Immature natural killer cell (primary cell): ENCODE data around the gene CFAP251. TPM values are rescaled to one million over a fixed set of nuclear protein-coding genes. Genes with fewer than 3 reads are reported as not detected.
"Not testable (repeated sequence)": the region's sequence is repeated elsewhere in the genome, so short reads cannot be mapped to it uniquely, and the experiment has no call there.

Experiments
- DNase-seq, 3 donors: peaks; one replicate each; pipeline ENCODE4 v3.0.0; 2022; ENCODE audit warnings: mixed read lengths in 1 of 3
- H3K27ac Mint-ChIP-seq, 6 donors: one replicate each; pipeline ENCODE4 v1.8.0; 2020; ENCODE audit warnings: mixed read lengths in 6 of 6, mild to moderate bottlenecking in 5 of 6, inconsistent platforms in 4 of 6, moderate library complexity in 3 of 6
- H3K27me3 Mint-ChIP-seq, 3 donors: one replicate each; pipeline ENCODE4 v1.8.0; 2020 to 2021; ENCODE audit warnings: low read depth in 3 of 3, mild to moderate bottlenecking in 3 of 3, mixed read lengths in 3 of 3, moderate library complexity in 3 of 3, inconsistent platforms in 1 of 3
- H3K36me3 Mint-ChIP-seq, 3 donors: one replicate each; pipeline ENCODE4 v1.8.0; 2020; ENCODE audit warnings: mixed read lengths in 3 of 3, inconsistent platforms in 2 of 3, mild to moderate bottlenecking in 2 of 3
- H3K4me1 Mint-ChIP-seq, 2 donors: one replicate each; pipeline ENCODE4 v1.8.0; 2020; ENCODE audit warnings: inconsistent platforms in 2 of 2, mild to moderate bottlenecking in 2 of 2, mixed read lengths in 2 of 2, moderate library complexity in 1 of 2
- H3K4me3 Mint-ChIP-seq, 5 donors: one replicate each; pipeline ENCODE4 v1.8.0; 2020; ENCODE audit warnings: mild to moderate bottlenecking in 5 of 5, mixed read lengths in 5 of 5, inconsistent platforms in 3 of 5, moderate library complexity in 3 of 5
- H3K9me3 Mint-ChIP-seq, 6 donors: one replicate each; pipeline ENCODE4 v1.8.0; 2020; ENCODE audit warnings: mild to moderate bottlenecking in 6 of 6, mixed read lengths in 6 of 6, inconsistent platforms in 4 of 6, moderate library complexity in 3 of 6
- polyA plus RNA-seq, 3 donors: library from polyadenylated mRNA; unstranded; fragments of 300-500 nt; fragmentation: Illumina TruSeq; gene quantifications; one replicate each; pipeline ENCODE4 v1.2.3, GENCODE V29; 2021

The CFAP251 gene
- polyA plus RNA-seq, 3 donors from 2014 or later = 0.04 TPM; not detected in 2

- no peak overlapping the region for H3K27ac Mint-ChIP-seq
- no peaks in the 10 kb centered on the region for H3K4me1 Mint-ChIP-seq
- H3K27me3 Mint-ChIP-seq = peaks cover 0 to 8% (median 0%) of the 10 kb centered on the region in 3 donors
- no peak for DNase-seq
- H3K4me3 Mint-ChIP-seq = no peak overlapping the region
- H3K36me3 Mint-ChIP-seq = no peaks in the 10 kb centered on the region
- no peaks in the 10 kb centered on the region for H3K9me3 Mint-ChIP-seq
These were observed 62.5 kb downstream of the CFAP251 start for GRCh38 chr12:121980892-121981272.

- no peak for DNase-seq
- Mint-ChIP-seq H3K27me3 (peaks cover 0 to 5% (median 0%) of the 10 kb centered on the region in 3 donors), H3K27ac (no peak overlapping the region), H3K9me3 (no peaks in the 10 kb centered on the region), H3K4me1 (no peaks in the 10 kb centered on the region), H3K4me3 (no peak overlapping the region), H3K36me3 (no peaks in the 10 kb centered on the region)
These were observed 63.1 kb downstream of the CFAP251 start for GRCh38 chr12:121981456-121981855.

GRCh38 chr12:121982950-121983349 lies 64.6 kb downstream of the CFAP251 start:
- Mint-ChIP-seq H3K4me1 (no peaks in the 10 kb centered on the region), H3K4me3 (no peak overlapping the region), H3K9me3 (no peaks in the 10 kb centered on the region), H3K27me3 (peaks cover 0 to 3% (median 0%) of the 10 kb centered on the region in 3 donors), H3K27ac (no peak overlapping the region), H3K36me3 (no peaks in the 10 kb centered on the region)
- DNase-seq = no peak

GRCh38 chr12:121983536-121984210 lies 65.3 kb downstream of the CFAP251 start:
- no peak overlapping the region for H3K4me3 Mint-ChIP-seq
- H3K9me3 Mint-ChIP-seq = no peaks in the 10 kb centered on the region
- no peaks in the 10 kb centered on the region for H3K36me3 Mint-ChIP-seq
- no peak overlapping the region for H3K27ac Mint-ChIP-seq
- H3K4me1 Mint-ChIP-seq = no peaks in the 10 kb centered on the region
- no peak for DNase-seq
- peaks cover 0 to 3% (median 0%) of the 10 kb centered on the region in 3 donors for H3K27me3 Mint-ChIP-seq

- H3K36me3 Mint-ChIP-seq = no peaks in the 10 kb centered on the region
- H3K27me3 Mint-ChIP-seq = peaks cover 0 to 3% (median 0%) of the 10 kb centered on the region in 3 donors
- no peaks in the 10 kb centered on the region for H3K9me3 Mint-ChIP-seq
- no peak overlapping the region for H3K4me3 Mint-ChIP-seq
- no peak for DNase-seq
- H3K27ac Mint-ChIP-seq = no peak overlapping the region
- H3K4me1 Mint-ChIP-seq = no peaks in the 10 kb centered on the region
These were observed 68.3 kb downstream of the CFAP251 start for GRCh38 chr12:121986489-121987245.

GRCh38 chr12:121988519-121988918 lies 70.1 kb downstream of the CFAP251 start:
- not testable (repeated sequence) for H3K9me3 Mint-ChIP-seq, H3K4me3 Mint-ChIP-seq, H3K4me1 Mint-ChIP-seq, H3K36me3 Mint-ChIP-seq, DNase-seq, H3K27me3 Mint-ChIP-seq, H3K27ac Mint-ChIP-seq

GRCh38 chr12:121989276-121990113 lies 71.1 kb downstream of the CFAP251 start:
- Mint-ChIP-seq H3K4me3 (no peak overlapping the region), H3K36me3 (no peaks in the 10 kb centered on the region), H3K27me3 (peaks cover 0 to 7% (median 0%) of the 10 kb centered on the region in 3 donors), H3K4me1 (peaks cover 0 to 2% of the 10 kb centered on the region in 2 donors), H3K9me3 (no peaks in the 10 kb centered on the region), H3K27ac (no peak overlapping the region)
- DNase-seq = no peak

- Mint-ChIP-seq H3K27ac (no peak overlapping the region), H3K27me3 (peaks cover 0 to 7% (median 0%) of the 10 kb centered on the region in 3 donors), H3K36me3 (no peaks in the 10 kb centered on the region), H3K4me3 (no peak overlapping the region), H3K4me1 (peaks cover 0 to 2% of the 10 kb centered on the region in 2 donors), H3K9me3 (no peaks in the 10 kb centered on the region)
- no peak for DNase-seq
These were observed 71.8 kb downstream of the CFAP251 start for GRCh38 chr12:121990114-121990647.

- no peak for DNase-seq
- H3K27ac Mint-ChIP-seq = no peak overlapping the region
- peaks cover 0 to 7% (median 2%) of the 10 kb centered on the region in 3 donors for H3K27me3 Mint-ChIP-seq
- peaks cover 0 to 2% of the 10 kb centered on the region in 2 donors for H3K4me1 Mint-ChIP-seq
- no peak overlapping the region for H3K4me3 Mint-ChIP-seq
- no peaks in the 10 kb centered on the region for H3K36me3 Mint-ChIP-seq
- H3K9me3 Mint-ChIP-seq = no peaks in the 10 kb centered on the region
These were observed 72.6 kb downstream of the CFAP251 start for GRCh38 chr12:121990692-121991603.

- Mint-ChIP-seq H3K27ac (peak overlapping the region in 1 of 6 donors; percentile 30), H3K9me3 (no peaks in the 10 kb centered on the region), H3K27me3 (peaks cover 0 to 7% (median 2%) of the 10 kb centered on the region in 3 donors), H3K36me3 (no peaks in the 10 kb centered on the region), H3K4me3 (no peak overlapping the region), H3K4me1 (peaks cover 0 to 2% of the 10 kb centered on the region in 2 donors)
- peak in 1 of 3 donors; percentile 7 for DNase-seq
These were observed 73.9 kb downstream of the CFAP251 start for GRCh38 chr12:121992059-121992879.

GRCh38 chr12:121996050-121996944 lies 77.9 kb downstream of the CFAP251 start:
- Mint-ChIP-seq H3K4me3 (no peak overlapping the region), H3K27ac (peak overlapping the region in 1 of 6 donors; percentile 34), H3K27me3 (peaks cover 0 to 15% (median 4%) of the 10 kb centered on the region in 3 donors), H3K9me3 (peaks cover 0 to 4% (median 1%) of the 10 kb centered on the region in 6 donors), H3K36me3 (no peaks in the 10 kb centered on the region), H3K4me1 (peaks cover 0 to 2% of the 10 kb centered on the region in 2 donors)
- DNase-seq = no peak
